GM18861 (cell line): ENCODE data around the gene C12orf75.
A peak's percentile ranks its signal among the peaks of the same experiment; 100 is the strongest.
"Not testable (repeated sequence)": the region's sequence is repeated elsewhere in the genome, so short reads cannot be mapped to it uniquely, and the experiment has no call there.

Experiments used
- ATAC-seq: cut with Tn5 transposase; IDR thresholded peaks from one replicate; pipeline ENCODE4 v1.9.1; 2021; ENCODE audit not compliant: unreplicated experiment

Gene C12orf75

DNA sequence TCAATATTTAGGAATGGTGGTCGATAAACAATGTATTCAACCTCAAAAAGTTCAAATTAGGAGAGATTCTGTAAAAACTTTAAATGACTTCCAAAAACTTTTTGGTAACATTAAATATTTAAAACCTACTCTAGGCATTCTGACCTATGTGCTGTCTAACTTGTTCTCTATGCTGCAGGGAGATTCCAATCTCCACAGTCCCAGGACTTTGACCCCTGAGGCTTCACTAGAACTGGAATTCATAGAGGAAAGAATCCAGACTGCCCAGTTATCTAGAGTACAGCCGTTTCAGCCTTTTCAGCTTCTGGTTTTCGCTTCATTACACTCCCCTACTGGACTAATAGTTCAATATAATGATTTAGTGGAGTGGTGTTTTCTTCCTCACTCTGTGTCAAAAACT, 21.1 kb upstream of the C12orf75 start:
- not testable (repeated sequence) for ATAC-seq

DNA sequence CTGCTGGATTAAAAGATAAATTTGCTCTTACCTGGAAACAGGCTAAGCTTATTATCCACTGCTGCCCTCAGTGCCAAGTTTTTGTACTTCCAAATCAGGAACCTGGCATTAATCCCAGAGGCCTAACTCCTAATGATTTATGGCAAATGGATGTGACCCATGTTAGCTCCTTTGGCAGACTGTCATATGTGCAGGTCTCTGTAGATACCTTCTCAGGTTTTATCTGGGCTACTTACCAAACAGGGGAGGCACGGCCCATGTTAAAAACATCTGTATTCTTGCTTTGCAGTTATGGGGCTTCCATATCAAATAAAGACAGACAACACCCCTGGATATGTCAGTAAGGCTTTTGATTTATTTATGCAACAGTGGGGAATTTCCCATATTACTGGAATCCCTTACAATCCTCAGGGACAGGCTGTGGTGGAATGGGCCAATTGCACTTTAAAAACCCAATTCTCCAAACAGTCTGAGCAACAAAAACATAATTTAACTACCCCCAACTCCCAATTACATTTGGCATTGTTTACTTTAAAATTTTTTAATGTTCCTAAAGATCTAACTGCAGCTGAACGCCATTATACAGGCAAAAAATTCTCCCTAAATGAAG, 19.9 kb upstream of the C12orf75 start:
- ATAC-seq: not testable (repeated sequence)

DNA sequence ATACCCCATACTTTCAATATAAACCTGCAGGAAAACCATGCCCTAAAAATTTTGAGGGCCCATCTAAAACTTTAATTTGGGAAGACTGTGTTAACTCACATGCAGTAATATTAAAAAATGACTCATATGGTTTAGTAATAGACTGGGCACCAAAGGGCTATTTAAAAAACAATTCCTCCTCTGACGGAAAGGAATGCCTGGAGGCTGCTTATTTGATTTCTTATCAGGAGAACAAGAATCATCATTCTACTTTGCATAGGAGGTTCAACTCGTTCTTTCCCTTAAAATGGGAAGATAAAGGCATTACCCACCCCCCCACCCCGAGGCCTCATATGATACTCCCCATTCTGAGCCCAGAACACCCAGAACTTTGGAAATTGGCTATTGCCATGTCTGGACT, 18.6 kb upstream of the C12orf75 start:
- ATAC-seq: not testable (repeated sequence)

DNA sequence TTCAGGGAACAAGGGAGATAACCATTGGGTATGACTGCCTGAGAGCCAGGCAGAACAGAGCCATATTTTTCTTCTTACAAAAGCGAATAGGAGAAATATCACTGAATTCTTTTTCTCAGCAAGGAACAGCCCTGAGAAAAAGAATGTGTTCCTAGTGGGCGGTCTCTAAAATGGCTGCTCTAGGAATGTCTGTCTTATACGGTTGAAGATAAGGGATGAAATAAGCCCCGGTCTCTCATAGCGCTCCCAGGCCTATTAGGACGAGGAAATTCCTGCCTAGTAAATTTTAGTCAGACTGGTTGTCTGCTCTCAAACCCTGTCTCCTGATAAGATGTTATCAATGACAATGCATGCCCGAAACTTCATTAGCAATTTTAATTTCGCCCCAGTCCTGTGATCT, 16.7 kb upstream of the C12orf75 start:
- ATAC-seq: not testable (repeated sequence)

DNA sequence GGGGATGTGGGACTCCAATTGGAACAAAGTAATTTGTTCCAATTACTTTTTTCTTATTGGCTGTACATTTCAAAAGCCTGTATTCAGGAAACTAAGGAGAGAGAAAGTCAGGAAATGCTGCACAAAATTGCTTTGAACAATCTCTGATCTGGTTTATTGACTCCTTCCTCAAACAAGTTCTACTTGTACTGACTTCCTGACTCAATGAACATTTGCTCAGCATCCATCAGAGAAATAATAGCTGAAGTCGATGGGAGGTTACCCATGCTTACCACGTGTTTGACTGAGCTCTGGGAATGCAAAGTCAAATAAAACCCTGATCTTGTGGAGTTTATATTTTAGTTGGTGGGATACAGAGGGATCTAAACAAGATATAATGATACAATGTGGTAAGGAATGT, 15.4 kb upstream of the C12orf75 start:
- ATAC-seq: no peak

DNA sequence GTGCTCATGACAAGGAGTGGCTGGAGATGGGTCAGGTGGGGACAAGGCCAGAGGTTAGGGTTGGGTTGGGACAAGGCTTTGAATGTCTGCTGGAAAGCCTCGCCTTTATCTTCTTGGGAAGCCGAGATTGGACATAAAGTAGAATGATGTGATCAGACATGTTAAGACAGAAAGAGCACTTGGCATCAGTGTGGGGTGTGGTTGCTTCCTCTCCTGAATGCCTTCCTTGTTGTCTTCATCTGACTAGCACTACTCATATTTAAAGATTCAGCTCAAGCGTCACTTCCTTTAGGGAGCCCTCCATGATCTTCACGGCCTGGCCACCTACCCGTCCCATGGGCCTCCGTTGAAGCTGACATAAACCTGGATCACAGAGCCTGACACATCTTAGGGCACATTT, 14.8 kb upstream of the C12orf75 start:
- no peak for ATAC-seq

DNA sequence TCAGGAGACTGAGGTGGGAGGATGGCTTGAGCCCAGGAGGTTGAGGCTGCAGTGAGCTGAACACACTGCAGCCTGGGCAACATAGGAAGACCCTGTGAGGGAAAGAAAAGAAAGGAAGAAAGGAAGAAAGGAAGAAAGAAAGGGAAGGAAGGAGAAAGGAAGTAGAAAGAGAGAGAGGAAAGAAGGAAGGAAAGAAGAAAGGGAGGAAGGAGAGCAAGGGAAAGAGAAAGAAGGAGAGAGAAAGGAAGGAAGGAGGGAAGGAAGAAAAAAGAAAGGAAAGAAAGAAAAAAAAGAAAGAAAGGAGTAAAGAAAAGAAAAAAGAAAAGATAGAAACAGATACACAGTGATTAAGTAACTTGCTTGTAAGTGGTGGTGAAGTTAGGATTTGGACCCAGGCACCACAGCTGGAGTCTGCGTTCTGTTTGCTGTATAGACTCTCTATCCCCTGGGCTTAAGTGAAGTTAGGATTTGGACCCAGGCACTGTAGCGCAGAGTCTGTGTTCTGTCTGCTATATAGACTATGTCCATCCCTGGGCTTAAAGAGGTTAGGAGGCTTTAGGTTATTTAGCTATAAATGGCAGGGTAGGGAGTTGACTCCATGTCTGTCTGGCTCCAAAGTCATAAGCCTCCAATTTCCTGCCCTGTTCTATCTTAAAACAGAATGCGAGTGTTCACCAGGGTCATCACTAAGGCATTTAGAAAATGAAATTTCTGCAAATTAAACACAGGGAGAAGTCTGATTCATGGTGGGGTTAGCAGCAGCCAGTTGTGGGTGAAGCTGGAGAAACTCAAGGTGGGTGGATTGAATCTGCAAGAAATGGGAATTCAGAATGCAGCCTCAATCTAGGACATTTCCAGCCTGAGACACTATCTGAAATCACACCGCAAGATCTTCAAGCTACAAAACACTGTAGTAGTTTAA, 13.3 kb upstream of the C12orf75 start:
- ATAC-seq: no peak

DNA sequence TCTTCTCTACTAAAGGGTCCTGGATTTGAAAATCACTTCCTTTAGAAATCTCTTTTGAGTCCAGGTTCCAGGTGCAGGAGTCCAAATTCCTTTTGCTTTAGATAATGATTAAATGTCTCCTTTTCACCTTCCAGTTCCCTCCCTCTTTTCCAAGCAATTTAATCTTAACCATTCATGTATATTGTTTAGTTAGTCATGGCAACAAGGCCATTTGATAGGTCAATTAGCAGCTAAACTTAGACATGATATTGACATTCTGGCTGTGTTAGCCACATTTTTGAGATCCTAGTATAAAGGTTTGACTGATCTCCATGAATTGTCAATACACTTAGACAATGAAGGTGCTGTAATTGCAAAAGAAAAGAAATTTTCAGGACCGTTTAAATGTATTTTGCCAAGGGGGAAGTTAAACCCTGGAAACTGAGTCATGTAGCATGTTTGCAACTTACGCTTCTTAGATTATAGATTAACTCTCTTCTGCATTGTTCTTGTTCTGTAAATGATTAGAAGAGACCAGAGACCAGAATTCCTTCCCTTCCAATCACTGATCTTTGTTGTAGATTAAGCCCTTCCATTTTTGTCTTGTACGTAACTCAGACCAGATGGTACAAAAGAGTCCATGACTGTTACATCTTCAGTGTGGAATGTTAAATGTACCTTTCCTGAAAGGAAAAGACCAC, 12.4 kb upstream of the C12orf75 start:
- no peak for ATAC-seq

DNA sequence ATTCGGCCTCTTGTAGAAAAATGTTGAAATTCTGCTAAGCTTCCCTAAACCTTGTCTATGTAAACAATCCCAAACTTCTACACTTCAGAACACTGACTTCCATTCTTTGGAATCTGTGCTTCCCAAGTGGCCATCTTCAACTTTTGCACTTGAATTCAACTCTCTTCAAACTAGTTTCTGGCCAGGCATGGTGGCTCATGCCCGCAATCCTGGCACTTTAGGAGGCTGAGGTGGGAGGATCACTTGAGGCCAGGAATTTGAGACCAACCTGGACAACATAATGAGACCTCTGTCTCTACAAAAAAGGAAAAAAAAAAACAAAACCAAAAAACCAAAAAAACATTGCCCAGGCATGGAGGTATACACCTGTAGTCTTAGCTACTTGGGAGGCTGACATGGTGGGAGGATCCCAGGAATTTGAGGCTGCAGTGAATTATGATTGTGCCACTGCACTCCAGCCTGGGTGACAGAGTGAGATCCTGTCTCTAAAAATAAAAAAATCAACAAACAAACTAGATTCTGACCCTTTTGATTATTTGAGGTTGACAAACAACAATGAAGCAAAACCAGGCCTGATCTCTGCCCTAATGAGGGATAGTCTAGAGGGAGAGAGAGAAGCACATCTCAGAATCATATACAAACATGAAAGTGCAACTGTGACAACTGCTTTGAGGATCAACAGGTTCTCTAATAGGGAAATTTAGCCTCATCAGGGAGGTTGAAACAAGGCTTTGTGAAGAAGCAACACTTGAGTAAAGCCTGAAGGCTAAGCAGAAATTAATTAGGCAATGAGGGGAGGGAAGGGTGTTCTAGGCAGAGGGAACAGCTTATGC, 11.6 kb upstream of the C12orf75 start:
- ATAC-seq: no peak

DNA sequence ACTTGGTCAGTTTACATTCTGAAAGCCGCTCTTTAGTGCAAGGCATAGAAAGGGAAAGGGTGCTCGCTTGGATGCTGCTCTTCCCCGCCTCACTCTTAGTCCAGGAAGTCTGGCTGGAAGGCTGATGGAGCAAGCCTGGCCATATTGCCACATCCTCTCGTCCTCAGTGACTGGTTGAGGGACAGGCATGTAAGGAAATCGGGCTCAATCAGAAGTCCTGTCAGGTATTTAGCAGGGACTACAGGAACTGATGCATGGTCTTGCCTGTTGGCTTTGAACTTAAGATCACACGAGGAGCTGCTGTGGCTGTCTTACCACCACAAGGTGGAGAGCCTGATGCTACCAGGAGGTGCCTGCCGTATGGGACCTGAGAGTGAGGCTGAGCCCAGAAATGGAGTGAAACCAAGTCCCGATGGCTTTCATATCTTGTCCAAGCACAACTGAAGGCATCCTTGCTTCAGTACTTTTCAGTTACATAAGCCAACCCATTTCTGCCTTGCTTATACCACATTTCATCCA, 10.7 kb upstream of the C12orf75 start:
- no peak for ATAC-seq

DNA sequence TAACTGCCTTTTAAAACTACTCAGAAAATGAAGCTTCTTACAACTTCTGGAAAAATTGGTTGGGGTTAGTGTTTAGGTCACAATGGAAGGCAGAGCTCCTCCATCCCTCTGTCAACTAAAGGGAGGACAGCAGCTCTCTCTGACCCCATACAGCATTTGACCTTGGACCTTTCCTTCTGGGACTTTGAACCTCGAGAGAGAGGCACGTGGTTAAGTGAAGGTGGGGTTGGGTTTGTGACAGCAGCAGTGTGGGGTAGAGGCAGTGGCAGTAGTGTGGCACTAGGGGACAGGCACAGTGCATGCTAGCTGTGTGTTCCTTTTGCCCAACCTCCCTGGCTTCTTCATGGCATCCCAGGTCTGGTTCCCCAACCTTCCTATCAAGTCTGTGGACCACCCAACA, 9.4 kb upstream of the C12orf75 start:
- ATAC-seq: no peak

DNA sequence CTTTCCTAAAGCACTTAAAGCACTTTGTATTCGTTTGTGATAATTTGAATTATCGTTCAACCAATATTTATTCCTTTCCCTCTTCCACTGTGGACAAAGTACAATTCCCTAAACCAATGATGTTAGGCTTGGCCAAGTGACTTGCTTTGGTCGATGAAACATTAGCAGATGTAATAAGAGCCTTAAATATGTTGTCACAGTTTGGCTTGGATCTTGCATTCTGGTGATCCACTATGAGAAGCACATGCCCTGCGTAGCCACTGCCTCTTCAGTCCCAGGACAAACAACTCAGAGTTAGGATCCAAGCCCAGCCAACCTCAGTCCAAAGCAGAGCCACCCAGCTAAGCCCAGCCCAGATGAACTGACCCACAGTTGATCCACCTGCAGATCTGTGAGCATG, 8.4 kb upstream of the C12orf75 start:
- ATAC-seq: no peak

DNA sequence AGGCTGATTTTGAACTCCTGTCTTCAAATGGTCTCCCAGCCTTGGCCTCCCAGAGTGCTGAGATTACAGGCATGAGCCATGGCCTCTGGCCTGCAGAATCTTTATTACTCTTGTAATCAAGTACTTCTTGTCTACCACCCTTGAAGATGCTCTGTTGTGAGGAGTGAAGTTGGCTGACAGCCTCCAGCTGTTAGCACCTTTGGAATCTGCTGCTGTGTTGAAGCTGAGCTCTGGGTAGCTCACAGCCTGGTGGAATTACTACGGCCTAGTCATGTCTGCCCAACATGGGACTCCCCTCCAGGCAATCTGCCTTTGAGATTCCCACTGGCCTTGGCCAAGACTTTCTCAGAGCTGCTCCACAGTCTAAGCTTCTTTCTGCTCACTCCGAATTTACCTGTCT, 5.8 kb upstream of the C12orf75 start:
- no peak for ATAC-seq

DNA sequence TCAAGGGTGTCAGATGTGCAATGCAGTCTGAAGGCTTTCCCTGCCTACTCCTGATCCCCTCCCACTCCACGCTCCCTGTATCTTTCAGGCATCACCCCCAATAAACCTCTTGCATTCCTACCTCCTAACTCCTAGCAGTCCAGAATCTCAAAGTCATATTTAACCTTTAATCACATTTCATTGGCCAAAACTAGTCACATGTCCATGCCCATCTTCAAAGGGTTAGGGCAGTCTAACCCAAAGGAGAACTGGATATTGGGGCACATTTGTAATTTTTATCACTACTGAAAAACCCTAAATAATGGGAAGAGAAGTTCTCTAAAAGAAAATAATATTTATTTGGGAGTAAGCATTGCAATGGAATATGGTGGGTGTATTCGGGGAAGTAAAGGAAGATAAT, 5.4 kb upstream of the C12orf75 start:
- no peak for ATAC-seq

DNA sequence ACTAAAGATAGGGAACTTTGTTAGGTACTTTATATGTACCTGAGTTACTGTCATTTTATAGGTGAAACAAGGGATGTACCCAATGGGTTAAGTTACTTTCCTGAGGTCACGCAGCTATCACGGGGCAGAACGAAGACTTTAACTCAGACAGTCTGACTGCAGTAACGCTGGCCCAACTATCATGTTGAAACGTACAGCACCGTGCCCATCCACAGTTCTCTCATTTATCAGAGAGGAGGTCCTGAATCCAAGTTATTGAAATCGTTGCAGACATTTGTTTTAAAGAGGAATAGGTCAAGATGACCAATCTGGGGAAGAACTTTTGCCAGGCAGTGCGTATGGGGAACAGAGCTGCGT, 587 bp upstream of the C12orf75 start:
- peak; percentile 1 for ATAC-seq

DNA sequence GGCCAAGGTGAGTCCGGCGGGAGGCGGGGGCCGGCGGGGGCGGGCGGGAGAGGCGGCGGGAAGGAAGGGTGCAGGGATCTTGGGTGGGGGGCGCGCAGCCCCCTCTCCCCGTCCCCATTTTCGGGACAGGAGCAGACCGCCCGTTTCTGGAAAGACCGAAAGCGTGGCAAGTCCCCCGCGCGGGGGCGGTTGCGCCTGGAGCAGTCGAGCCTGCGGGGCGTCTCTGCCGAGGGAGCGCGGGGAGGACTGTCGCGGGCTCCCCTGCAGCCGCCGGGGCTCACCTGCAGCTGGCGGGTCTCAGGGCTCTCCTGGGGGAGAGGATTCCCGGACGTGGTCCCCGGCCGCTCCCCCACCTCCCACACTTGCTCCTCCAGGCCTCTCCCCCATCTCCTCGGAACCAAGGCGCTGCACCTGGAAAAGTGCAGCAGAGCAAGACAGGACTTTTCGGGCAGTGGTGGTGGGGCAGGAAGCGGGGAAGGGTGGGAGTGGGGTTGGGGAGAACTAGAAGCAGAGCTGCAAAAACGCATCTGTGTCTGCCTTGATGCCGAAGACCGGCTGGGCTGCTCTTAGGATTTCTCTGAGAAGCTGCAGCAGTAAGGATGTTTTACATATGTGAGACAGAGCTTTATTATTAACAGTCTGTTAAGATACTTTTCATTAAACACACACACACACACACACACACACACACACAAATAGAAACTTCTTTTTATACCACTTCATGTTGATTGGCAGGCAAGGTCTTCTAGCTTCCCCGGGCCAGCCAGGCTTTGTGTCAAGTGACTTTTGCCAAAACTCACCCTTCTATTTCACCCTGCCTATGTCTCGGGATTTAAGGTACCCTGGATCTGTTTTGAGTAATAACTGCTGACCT, 677 bp downstream of the C12orf75 start:
- ATAC-seq: no peak

DNA sequence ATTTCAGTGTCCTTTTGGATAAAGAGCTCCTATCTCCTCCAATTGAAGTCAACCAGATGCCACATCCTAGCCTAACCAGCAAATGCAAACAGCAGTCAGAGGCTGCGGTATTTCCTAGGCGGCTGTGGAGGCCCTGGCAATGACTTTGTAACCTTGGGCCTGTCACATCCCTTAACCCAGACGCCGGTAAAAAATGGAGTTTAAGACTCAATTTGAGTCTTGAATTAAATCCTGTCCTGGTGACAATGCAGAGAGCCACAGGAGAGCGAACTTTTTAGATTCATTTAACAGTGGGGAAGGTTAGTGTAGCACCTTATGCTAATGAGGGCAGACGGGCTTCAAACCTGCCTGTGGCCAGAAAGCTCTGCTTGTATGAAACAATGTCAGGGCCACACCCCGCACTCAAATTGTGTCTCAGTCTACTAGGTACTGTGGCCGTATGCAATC, 1.3 kb downstream of the C12orf75 start:
- no peak for ATAC-seq

DNA sequence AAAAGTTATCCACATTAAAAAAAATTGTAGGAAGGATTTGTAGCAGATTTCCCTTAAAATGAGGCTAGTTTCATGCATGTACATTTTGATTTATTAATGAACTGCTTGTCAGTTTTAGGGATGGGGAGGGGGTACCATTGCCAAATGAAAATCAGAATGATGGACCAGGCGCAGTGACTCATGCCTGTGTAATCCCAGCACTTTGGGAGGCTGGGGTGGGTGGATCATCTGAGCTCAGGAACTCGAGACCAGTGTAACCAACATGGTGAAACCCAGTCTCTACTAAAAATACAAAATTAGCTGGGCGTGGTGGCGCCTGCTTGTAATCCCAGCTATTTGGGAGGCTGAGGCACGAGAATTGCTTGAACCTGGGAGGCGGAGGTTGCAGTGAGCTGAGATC, 1.8 kb downstream of the C12orf75 start:
- not testable (repeated sequence) for ATAC-seq

DNA sequence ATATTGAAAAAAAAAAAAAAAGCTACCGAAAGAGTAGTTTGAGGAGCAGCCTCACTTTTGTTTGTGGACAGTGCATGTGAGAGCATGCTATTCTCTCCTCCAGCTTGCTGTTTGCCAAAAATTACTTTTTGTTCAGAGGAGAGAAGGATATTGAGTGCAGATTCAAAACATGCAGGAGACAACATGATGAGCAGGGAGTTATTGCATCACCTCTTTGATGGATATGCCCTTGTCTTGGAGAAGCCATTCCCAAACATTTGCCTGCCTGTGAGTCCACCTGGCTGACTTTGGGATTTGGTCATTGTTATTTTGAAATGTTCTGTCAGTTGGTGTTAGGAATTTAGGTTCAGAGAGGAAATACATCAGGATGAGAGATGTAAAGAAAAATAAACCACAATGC, 2.4 kb downstream of the C12orf75 start:
- no peak for ATAC-seq

DNA sequence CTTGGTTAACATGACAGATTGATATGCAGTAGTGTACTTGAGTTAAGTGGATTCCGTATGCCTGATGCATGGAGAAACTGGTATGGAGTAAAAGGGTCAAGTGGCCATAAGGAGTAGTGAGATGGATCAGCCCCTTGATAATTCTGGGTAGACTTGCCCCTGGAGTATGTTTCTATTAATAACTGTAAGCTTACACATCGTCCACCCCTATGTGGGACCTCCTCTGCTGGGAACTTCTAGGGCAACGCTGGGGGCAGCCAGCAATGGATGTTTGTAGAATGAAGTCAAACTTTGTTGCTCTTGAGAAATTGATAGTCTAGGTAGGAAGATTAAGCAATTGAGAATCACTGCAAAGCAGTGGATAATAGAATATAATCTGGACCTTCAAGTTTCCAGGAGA, 3.5 kb downstream of the C12orf75 start:
- no peak for ATAC-seq
